AG20443 (cell line): ENCODE measurements around the gene RRP1.

Source experiments
- DNase-seq: peaks from one replicate; pipeline ENCODE4 v3.0.0; 2012; ENCODE audit warnings: low spot score, mixed read lengths

Gene RRP1

GRCh38 chr21:43801006-43801783 lies 11.8 kb downstream of the RRP1 start:
- no peak for DNase-seq

- DNase-seq = no peak
Observed at GRCh38 chr21:43802713-43803313, 13.4 kb downstream of the RRP1 start.

GRCh38 chr21:43803558-43804300 lies 14.4 kb downstream of the RRP1 start:
- DNase-seq = no peak

GRCh38 chr21:43805275-43805800 lies 16.0 kb downstream of the RRP1 start:
- no peak for DNase-seq

- DNase-seq = no peak
Observed at GRCh38 chr21:43806017-43806710, 16.8 kb downstream of the RRP1 start.

- DNase-seq = no peak
Observed at GRCh38 chr21:43808367-43808766, 19.0 kb downstream of the RRP1 start.

- DNase-seq = no peak
Observed at GRCh38 chr21:43808832-43809251, 19.5 kb downstream of the RRP1 start.

GRCh38 chr21:43809346-43809799 lies 20.0 kb downstream of the RRP1 start:
- DNase-seq = no peak

- no peak for DNase-seq
Observed at GRCh38 chr21:43809853-43810504, 20.6 kb downstream of the RRP1 start.

- DNase-seq = peak; percentile 94
Observed at GRCh38 chr21:43810505-43811261, 21.3 kb downstream of the RRP1 start.

GRCh38 chr21:43811262-43812105 lies 22.1 kb downstream of the RRP1 start:
- DNase-seq = no peak

- DNase-seq = no peak
Observed at GRCh38 chr21:43812139-43812821, 22.9 kb downstream of the RRP1 start.

GRCh38 chr21:43812957-43813655 lies 23.7 kb downstream of the RRP1 start:
- DNase-seq = no peak

- DNase-seq = no peak
Observed at GRCh38 chr21:43813656-43813980, 24.2 kb downstream of the RRP1 start.

GRCh38 chr21:43814215-43815106 lies 25.1 kb downstream of the RRP1 start:
- DNase-seq = peak; percentile 75

- no peak for DNase-seq
Observed at GRCh38 chr21:43815107-43815613, 25.8 kb downstream of the RRP1 start.

- no peak for DNase-seq
Observed at GRCh38 chr21:43815991-43816390, 26.6 kb downstream of the RRP1 start.
